Right ventricle myocardium inferior (tissue), 1 donor: Measurements from ENCODE around the gene RIPPLY2. TPM values are rescaled to one million over a fixed set of nuclear protein-coding genes. Genes with fewer than 3 reads are reported as not detected.
A peak's percentile ranks its signal among the peaks of the same experiment; 100 is the strongest.

Experiments used
- ATAC-seq: fragments of 200-7000 bp; cut with Tn5 transposase; one replicate; pipeline ENCODE4 v1.9.1; 2020; ENCODE audit warnings: mild to moderate bottlenecking, moderate library complexity
- DNase-seq: peaks from one replicate; pipeline ENCODE4 v3.0.0; 2021; ENCODE audit errors: missing footprints
- intact Hi-C: fragments of 100-400 bp; cut with DNase I; formaldehyde crosslinking; loops from one replicate; pipeline ENCODE4 v1.11.0; 2022
- total RNA-seq: library from RNA; stranded (reverse); fragmentation: NEBNext Ultra II Directional; extraction: Animal tissue kit (Norgen Biotek cat#: 25700); gene quantifications from one replicate; pipeline ENCODE4 v1.2.1, GENCODE V29; 2021
- donor health status: DM: no; HTN: yes; CAD: no; lungs with severe emphysema.

RIPPLY2 gene
- total RNA-seq, 1 donor from 2014 or later: not detected

- intact Hi-C loops: no loop called here
- DNase-seq: no peak
- ATAC-seq: no peak
These were observed 1.6 kb downstream of the RIPPLY2 start for GRCh38 chr6:83854766-83855165.

- ATAC-seq (peak; percentile 100), DNase-seq (peak; percentile 96)
- intact Hi-C loops: no loop called here
These were observed 6.5 kb downstream of the RIPPLY2 start, which contains the start of gene CYB5R4 for GRCh38 chr6:83859410-83860358. CYB5R4 (plus strand) TSS chr6:83859689; CDS start chr6:83859783, 94 bp downstream.

GRCh38 chr6:83860359-83860755 is 7.2 kb downstream of the RIPPLY2 start:
- DNase-seq (no peak), ATAC-seq (no peak)
- intact Hi-C loops: no loop called here

GRCh38 chr6:83860782-83861495 is 7.8 kb downstream of the RIPPLY2 start:
- intact Hi-C loops: no loop called here
- ATAC-seq (no peak), DNase-seq (no peak)

GRCh38 chr6:83862776-83863471 is 9.8 kb downstream of the RIPPLY2 start:
- ATAC-seq (no peak), DNase-seq (no peak)
- intact Hi-C loops: no loop called here

GRCh38 chr6:83867043-83867442 is 13.9 kb downstream of the RIPPLY2 start:
- intact Hi-C loops: no loop called here
- ATAC-seq (no peak), DNase-seq (no peak)

GRCh38 chr6:83867527-83868161 is 14.5 kb downstream of the RIPPLY2 start:
- DNase-seq: peak; percentile 81
- peak; percentile 50 for ATAC-seq
- intact Hi-C loops: no loop called here

- DNase-seq: no peak
- intact Hi-C loops: no loop called here
- ATAC-seq: no peak
These were observed 15.5 kb downstream of the RIPPLY2 start for GRCh38 chr6:83868639-83869038.

GRCh38 chr6:83870649-83871048 is 17.5 kb downstream of the RIPPLY2 start:
- ATAC-seq (no peak), DNase-seq (no peak)
- intact Hi-C loops: no loop called here

- DNase-seq (no peak), ATAC-seq (no peak)
- intact Hi-C loops: no loop called here
These were observed 19.4 kb downstream of the RIPPLY2 start for GRCh38 chr6:83872386-83873118.

- intact Hi-C loops: no loop called here
- DNase-seq: no peak
- no peak for ATAC-seq
These were observed 20.7 kb downstream of the RIPPLY2 start for GRCh38 chr6:83873869-83874268.

GRCh38 chr6:83875843-83876242 is 22.7 kb downstream of the RIPPLY2 start:
- DNase-seq: no peak
- no peak for ATAC-seq
- intact Hi-C loops: no loop called here

- ATAC-seq: peak; percentile 16
- intact Hi-C loops: no loop called here
- no peak for DNase-seq
These were observed 25.9 kb downstream of the RIPPLY2 start for GRCh38 chr6:83878902-83879644.

- intact Hi-C loops: loop anchor here (5.0 kb wide), 1 partner anchor 1443 kb away; no protein-coding TSS in a partner anchor
- ATAC-seq (peak; percentile 10), DNase-seq (no peak)
These were observed 26.6 kb downstream of the RIPPLY2 start for GRCh38 chr6:83879746-83880145.

- DNase-seq (no peak), ATAC-seq (no peak)
- intact Hi-C loops: loop anchor here (5.0 kb wide), 1 partner anchor 1439 kb away; no protein-coding TSS in a partner anchor
These were observed 30.1 kb downstream of the RIPPLY2 start for GRCh38 chr6:83883240-83883639.

GRCh38 chr6:83884523-83884922 is 31.4 kb downstream of the RIPPLY2 start:
- DNase-seq (no peak), ATAC-seq (no peak)
- intact Hi-C loops: loop anchor here (1.0 to 5.0 kb wide), 2 partner anchors 337 to 1438 kb away; no protein-coding TSS in a partner anchor

- DNase-seq (no peak), ATAC-seq (no peak)
- intact Hi-C loops: no loop called here
These were observed 32.8 kb downstream of the RIPPLY2 start for GRCh38 chr6:83885984-83886383.
